Hepatic stellate cell (primary cell): ENCODE results near the gene GRIN2D.

Experiments used
- DNase-seq: peaks from one replicate; pipeline ENCODE4 v3.0.0; 2011; ENCODE audit warnings: low spot score

The GRIN2D gene

DNA sequence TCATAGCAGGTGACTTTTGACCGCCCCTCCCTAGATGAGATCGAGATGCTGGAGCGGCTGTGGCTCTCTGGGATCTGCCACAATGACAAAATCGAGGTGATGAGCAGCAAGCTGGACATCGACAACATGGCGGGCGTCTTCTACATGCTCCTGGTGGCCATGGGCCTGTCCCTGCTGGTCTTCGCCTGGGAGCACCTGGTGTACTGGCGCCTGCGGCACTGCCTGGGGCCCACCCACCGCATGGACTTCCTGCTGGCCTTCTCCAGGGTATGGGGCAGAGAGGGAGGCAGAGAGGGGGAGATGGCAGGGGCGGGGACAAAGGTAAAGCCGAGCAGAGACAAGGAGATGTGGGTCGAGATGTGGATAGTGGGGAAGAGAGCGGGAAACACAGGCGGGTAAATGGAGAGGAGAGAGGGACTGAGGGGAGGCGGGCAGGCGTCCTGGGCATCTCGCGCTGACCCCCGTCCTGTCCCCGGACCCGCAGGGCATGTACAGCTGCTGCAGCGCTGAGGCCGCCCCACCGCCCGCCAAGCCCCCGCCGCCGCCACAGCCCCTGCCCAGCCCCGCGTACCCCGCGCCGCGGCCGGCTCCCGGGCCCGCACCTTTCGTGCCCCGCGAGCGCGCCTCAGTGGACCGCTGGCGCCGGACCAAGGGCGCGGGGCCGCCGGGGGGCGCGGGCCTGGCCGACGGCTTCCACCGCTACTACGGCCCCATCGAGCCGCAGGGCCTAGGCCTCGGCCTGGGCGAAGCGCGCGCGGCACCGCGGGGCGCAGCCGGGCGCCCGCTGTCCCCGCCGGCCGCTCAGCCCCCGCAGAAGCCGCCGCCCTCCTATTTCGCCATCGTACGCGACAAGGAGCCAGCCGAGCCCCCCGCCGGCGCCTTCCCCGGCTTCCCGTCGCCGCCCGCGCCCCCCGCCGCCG, 48.9 kb downstream of the GRIN2D start:
- DNase-seq, result no peak

DNA sequence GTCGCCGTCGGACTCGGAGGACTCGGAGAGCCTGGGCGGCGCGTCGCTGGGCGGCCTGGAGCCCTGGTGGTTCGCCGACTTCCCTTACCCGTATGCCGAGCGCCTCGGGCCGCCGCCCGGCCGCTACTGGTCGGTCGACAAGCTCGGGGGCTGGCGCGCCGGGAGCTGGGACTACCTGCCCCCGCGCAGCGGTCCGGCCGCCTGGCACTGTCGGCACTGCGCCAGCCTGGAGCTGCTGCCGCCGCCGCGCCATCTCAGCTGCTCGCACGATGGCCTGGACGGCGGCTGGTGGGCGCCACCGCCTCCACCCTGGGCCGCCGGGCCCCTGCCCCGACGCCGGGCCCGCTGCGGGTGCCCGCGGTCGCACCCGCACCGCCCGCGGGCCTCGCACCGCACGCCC, 49.8 kb downstream of the GRIN2D start:
- DNase-seq, result no peak
